Raji (cell line): ENCODE measurements around the gene TBC1D17.
A peak's percentile ranks its signal among the peaks of the same experiment; 100 is the strongest.

ENCODE experiments used
- POLR2A ChIP-seq: IDR thresholded peaks from 2 replicates; pipeline ENCODE4 v1.6.1; 2011; ENCODE audit warnings: low read depth, low read length, control low read depth; ENCODE audit not compliant: insufficient read depth

The TBC1D17 gene

DNA sequence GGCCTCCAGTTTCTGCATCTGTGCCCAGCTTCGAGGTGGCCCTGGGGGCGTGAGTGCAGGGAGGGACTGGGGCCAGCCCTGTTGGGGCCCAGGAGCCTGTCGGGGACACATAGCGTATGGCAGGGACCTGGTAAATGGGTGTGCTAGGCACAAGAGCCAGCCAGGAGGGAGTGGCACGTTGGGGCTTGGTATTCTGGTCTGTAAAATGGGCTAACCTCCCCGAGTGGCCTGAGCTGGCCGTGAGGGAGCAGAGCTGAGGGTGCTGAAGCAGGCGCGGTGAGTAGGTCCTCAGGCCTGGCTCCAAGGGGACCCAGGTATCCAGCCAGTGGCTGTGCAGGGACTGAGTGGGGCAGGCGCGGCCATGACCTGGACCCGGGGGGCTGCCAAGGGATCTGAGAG is 22.2 kb upstream of the TBC1D17 start:
- TF ChIP-seq POLR2A, result 0 out of 2 replicates have a peak, but pooled peaks have one; percentile 25

DNA sequence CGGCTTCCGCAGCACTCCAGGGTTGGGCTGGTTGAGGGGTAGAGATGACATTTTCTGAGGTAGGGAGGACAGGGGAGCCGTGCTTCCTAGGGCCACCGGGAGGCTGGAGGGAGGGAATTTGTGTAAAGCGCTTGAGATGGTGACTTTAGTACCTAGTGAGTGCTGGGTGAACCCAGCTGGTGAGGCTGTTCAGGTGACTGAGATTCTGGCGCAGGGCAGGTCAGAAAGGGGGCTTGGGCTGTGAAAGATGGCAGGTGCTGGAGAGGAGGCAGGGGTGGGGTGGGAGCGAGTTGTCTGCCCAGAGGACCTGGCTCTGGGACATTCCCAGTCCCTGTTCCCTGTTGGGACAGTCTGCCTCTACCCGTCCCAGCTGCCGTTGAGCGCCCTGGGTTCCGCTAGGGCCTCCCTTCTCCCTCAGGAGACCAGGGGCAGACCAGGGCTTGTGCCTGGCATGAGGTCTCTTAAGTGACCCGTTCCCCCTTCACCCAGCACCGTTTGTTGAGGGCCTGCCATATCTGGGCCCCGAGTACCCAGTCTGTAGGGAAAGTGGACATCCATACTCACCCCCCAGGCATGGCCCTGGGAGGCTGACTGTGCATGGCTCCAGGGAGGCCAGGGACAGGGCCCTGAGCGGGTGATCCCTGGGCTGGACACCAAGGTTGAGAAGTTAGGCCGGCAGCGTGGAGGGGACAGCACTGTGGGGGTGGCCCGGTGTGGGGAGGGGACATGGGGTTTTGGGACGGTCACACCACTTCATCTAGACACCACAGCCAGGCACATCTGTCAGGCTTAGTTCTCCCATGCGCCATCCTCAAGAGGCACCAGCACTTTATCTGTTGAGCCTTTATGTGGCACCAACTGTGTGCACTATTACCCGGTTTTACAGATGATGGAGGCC is 21.6 kb upstream of the TBC1D17 start:
- TF ChIP-seq POLR2A, result no peak

DNA sequence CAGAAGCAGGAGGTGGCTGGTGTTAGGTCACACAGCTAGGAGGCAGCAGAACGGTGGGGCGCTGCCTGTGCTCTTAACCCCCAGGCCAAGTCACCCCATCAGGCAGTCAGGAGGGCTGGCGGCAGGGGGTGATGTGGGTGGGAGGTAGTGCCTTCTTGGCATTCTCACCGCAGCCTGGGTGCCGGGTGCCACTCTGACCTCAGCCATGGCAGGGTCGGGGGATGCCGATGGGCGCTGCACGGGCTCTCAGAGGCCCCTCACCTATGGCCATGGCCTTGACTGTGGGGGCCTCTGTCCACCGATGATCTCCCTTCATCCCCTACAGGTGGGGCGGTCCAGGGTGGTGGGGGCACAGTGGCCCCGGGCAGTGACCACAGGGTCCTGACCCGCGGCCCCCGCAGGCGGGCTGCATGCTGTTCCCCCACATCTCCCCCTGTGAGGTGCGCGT is 20.9 kb upstream of the TBC1D17 start:
- 0 out of 2 replicates have a peak, but pooled peaks have one; percentile 20 for TF ChIP-seq POLR2A

DNA sequence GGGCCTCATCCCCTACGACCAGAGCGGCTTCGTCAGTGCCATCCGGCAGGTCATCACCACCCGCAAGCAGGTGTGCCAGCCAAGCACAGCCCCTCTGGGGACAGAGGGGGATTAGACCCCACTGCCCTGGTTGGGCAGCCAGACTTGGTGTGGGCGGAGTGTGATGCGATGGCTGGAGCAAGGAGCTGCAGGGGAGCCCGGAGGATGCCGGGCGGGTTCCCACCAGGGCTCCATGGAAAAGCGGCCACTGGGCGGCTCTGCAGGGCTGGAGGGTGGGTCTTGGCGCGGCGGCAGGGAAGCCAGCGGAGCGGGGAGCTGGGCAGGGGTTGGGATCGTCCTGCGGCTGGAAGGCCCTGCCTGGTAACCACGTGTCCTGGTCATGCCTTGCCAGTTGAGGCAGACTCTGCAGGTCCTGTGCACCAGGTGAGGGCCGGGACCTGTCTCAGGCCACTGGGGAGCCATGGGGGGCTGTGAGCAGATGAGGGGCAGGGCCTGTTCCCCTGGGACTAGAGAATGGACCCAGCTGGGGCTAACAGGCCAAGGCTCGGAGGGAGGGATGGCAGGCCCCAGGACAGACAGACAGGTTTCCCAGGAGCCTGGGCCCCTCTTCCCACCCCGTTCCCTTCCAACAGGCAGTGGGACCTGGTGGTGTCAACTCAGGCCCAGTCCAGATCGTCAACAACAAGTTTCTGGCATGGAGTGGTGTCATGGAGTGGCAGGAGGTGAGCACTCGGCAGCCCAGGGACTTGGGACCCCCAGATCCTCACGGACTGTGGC is 20.3 kb upstream of the TBC1D17 start:
- no peak for TF ChIP-seq POLR2A

DNA sequence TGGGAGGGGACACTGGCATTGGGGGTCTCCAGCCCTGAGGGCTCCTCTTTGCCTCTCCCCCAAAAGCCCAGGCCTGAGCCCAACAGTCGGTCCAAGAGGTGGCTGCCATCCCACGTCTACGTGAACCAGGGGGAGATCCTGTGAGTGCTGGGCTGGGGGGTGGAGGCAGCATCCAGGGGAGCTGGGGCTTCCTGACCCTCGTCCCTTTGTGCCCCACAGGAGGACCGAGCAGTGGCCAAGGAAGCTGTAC is 19.7 kb upstream of the TBC1D17 start:
- no peak for TF ChIP-seq POLR2A

DNA sequence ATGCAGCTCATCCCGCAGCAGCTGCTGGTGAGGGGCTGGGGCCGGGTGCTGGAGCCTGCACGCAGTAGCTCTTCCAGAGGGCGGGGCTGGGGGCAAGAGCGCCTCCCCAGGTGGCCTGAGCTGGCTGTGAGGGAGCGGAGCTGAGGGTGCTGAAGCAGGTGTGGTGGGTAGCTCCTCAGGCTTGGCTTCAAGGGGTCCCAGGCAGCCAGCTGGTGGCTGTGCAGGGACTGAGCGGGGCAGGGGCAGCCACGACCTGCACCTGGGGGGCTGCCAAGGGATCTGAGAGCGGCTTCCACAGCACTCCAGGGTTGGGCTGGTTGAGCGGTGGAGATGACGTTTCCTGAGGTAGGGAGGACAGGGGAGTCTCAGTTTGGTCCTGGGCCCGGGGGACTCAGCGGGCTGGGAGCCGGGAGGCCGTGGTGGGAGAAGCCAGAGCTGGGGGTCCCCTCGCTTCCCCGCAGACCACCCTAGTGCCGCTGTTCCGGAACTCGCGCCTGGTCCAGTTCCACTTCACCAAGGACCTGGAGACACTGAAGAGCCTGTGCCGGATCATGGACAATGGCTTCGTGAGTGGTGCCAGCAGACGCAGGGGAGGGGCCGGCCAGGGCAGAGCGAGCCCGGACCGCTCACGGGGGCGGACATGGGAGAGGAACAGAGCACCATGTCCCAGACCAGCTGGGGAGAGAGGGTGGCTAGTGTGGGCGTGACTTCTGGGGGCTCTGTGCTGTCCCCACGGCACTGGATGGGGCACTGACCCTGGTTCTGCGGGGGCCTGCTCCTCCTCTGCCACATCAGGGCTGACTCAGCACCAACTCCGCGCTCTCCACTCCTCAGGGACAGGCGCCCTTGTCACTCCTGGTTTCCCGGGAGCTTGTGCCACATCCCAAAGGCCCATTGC is 19.2 kb upstream of the TBC1D17 start:
- peak; percentile 7; the same call in 1 of the 2 replicates for TF ChIP-seq POLR2A

DNA sequence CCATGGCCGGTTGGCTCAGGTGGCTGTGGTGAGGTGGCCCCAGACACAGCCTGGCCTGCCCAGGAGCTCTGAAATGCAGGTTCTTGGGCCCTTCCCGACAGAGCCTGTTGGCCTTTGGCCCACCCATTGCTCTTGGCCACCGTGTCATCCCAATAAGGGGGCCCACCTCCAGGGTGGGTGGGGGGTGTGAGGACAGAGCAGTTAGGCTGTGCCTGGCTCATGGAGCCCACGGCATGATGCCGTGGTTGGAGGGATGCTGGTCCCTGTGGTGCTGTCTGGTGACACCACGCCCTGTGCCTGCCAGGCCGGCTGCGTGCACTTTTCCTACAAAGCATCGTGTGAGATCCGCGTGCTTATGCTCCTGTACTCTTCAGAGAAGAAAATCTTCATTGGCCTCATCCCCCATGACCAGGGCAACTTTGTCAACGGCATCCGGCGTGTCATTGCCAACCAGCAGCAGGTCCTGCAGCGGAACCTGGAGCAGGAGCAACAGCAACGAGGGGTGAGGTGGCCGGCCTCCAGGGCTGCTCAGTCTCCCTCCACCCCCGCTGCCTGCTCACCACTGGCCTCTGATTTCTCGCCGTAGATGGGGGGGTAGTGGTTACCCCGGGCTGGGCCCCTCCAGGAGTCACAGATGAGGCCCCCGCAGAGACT is 17.7 kb upstream of the TBC1D17 start:
- TF ChIP-seq POLR2A, result no peak

DNA sequence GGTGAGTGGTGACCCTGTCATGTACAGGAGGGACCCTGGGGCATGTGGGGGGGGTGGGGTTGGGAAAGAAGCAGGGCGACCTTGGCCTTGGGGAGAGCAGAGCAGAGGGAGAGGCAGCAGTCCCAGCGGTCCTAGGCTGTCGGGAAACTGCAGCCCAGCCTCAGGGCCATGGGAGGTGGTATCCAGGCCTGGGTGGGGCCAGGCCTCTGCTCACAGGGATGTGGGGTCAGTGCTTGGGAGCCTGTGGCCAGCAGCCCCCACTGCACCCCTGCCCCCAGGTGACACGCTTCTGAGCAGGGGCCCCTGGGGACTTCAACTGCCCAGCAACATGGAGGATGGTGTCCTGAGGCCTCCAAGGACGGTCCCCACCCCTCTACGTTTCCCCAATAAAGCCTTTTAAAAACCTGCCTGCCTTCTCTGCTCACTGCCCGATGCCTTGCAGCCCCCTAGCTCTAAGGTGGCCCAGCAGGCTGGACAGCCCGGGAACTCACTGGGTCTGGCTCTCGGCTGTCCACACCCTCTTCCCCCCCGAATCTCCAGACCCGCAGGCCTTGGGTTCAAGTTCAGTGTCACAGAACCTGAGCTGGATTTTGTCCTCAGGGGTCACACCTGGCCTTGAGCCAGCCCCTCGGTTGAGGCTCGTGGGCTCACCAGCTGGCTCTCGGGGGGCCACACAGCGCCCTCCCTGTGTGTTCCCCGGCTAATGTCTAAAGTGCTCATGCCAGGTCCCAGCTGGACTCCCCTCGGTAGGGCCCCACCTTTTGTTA is 17.0 kb upstream of the TBC1D17 start:
- no peak for TF ChIP-seq POLR2A

DNA sequence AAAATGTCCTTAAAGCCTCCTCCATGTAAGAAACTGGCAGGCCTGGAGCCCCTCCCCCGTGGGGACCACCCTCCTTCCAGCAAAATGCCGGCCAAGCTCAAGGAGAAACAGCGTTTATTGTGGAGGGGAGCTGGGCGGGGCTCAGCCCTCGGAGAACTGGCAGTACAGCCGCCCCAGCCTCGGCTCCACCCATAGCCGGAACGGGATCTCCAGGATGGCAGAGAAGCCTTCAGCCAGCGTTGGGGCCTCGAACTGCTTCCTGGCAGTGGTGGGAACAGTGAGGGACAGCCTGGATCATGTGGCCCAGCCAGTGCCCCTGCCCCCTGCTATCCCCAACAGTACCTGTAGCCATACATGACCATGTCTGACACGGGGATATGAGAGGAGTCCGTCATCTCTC is 16.4 kb upstream of the TBC1D17 start:
- no peak for TF ChIP-seq POLR2A

DNA sequence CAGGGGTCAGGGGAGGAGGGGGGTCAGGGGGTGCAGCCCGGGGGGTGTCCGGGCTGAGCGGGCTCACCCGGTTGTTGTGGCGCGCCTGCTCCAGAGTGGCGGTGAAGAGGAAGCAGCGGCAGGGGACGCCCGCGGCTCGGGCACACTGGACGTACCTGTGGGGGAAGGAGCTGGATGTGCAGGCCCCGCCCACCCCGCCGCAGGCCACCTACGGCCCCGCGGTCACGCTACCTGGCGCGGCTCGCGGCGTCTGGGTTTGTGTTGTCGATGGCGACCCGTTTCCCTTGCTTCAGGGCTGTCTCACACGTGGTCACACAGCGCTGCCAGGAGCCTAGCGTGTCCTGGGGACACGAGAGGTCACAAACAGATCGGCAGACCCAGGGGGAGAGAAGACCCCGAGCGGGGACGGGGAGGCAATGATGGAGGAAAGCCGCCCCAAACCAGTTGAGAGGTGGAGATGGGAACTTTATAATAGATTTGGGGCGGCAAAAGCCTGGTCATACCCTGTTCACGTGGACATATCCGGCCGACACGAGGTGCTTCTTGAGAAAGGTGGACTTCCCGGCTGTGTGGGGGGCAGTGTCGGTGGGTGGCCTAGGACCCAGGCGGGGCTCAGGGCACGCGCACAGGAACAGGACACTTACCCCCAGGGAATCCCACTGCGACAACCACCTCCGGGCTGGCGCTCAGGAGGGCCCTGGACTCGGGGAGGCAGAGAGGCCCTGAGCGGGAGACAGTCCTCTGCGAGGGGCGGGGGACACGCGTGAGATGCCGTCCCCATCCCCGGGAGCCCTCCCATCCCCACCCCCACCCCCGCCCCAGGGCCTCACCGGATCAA is 15.7 kb upstream of the TBC1D17 start:
- no peak for TF ChIP-seq POLR2A

DNA sequence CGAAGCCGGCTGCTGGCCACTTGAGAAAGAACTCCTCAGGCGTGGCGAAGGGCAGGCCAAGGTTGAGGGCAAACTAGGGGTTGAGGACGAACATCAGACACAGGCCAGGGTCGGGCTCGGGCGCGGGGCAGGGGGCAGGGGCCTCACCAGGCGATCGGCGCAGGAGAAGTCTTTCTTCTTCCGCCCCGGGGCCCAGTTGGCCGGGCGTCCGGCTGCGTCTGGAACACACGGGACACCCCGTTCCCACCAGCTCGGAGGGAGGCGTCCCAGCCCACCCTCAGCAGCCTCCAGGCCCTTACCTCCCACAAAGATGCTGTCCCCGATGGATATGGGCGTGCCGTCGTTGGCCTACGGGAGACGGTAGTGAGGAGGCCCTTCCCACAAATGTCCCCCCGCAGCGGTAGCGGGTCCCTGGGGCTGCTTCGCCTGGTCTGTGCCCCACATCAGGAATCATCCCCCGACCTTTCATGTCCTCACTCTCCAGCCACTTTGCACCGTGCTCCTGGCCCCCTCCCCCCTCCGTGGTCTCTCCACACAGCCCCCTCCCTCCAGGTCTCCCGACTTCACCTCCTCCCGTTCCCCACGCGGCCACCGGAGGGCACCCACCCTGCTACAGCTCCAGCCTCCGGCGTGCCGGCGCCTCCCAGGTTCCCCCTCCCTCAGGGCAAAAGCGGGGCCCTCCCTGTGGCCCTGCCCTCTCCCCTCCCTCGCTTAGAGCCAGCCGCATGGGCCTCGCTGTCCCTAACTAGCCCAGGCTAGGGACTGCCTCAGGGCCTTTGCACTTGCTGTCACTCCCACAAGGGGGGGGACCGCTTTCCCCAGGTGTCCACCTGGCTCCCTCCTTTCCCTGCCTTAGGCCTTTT is 14.9 kb upstream of the TBC1D17 start:
- no peak for TF ChIP-seq POLR2A

DNA sequence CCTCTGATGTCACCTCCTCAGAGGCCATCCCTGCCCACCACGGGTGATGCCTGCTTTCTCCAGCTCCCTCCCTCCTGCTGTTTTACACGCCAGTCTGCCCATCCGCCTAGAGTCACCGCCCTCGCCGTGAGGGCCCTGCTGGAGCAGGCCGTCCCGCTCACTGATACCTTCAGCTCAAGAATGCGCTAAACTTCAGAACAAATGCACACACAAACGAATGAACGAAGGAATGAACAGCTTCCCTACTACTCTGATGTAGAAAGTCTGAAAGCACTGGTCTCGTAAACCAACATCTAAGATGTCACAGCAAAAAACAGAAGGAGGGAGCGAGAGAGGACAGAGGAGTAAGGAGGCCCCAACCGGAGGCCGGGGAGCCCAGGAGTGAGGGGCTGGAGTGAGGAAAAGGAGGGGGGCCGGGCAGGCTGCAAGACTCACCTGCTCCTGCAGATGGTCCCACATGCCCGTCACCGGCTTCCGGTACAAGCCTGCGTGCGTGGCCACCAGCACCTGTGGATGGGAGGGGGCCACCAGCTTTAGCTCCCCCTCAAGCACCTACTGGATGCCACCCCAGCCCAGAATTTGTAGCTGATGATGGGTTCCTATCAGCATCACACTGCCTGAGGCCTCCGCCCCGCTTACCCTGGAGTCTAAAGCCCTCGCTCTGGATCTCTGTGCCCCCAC is 14.1 kb upstream of the TBC1D17 start:
- no peak for TF ChIP-seq POLR2A

DNA sequence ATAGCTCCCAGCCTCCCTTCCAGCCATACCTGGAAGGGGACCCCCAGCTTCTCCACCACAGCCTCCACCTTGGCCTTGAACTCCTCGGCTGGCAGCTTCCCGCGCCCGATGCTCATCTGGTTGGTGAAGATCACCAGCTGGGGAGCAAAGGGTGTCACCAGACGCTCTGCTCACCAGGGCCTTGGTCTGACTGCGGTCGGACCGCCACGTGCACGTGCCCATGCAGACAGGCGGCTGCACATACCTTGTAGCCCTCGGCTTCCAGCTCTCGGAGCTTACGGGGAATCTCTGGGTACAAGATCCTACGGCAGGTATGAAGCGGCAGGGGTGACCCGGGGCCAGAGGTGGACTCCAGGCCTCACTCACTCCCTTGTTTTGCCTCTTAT is 13.6 kb upstream of the TBC1D17 start:
- no peak for TF ChIP-seq POLR2A
